SU-DHL-6 (cell line): Measurements from ENCODE around the gene CDKAL1.

Experiments
- EZH2phosphoT487 ChIP-seq: fragments of 200-600 bp; sonication (generic), shearing (Covaris generic); conservative IDR thresholded peaks from 2 replicates; pipeline ENCODE4 v1.6.1; 2018; ENCODE audit warnings: mild to moderate bottlenecking, antibody characterized with exemption, low read length, moderate library complexity, mixed read lengths
- TF ChIP-seq, protein P1 (sequence below): fragments of 200-600 bp; sonication (generic); IDR thresholded peaks from one replicate; pipeline ENCODE4 v1.5.1; 2017; ENCODE audit warnings: antibody characterized with exemption, mild to moderate bottlenecking, low read length, moderate library complexity; ENCODE audit not compliant: insufficient read depth, poor library complexity, severe bottlenecking

DNA sequence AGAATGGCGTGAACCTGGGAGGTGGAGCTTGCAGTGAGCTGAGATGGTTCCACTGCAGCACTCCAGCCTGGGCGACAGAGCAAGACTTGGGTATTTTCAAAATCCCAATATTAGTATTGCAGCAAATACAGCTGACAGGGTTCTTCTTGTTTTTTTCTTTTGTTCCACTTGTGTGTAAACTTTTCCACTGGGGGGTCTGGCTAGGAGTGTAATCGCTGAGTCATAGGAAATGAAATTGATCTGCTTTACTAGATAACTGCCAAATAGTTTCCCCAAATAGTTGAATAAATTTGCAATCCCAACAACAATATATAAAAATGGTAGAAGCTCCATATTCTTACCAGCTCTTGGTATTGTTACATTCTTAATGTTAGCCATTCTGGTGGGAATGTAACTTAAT lies 533.3 kb downstream of the CDKAL1 start:
- TF ChIP-seq, protein P1, sequence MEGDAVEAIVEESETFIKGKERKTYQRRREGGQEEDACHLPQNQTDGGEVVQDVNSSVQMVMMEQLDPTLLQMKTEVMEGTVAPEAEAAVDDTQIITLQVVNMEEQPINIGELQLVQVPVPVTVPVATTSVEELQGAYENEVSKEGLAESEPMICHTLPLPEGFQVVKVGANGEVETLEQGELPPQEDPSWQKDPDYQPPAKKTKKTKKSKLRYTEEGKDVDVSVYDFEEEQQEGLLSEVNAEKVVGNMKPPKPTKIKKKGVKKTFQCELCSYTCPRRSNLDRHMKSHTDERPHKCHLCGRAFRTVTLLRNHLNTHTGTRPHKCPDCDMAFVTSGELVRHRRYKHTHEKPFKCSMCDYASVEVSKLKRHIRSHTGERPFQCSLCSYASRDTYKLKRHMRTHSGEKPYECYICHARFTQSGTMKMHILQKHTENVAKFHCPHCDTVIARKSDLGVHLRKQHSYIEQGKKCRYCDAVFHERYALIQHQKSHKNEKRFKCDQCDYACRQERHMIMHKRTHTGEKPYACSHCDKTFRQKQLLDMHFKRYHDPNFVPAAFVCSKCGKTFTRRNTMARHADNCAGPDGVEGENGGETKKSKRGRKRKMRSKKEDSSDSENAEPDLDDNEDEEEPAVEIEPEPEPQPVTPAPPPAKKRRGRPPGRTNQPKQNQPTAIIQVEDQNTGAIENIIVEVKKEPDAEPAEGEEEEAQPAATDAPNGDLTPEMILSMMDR, result no peak
- no peak for TF ChIP-seq EZH2phosphoT487
